MM.1S (cell line): Measurements from ENCODE around the gene PDXDC1.

Source experiments
- DNase-seq: peaks from one replicate; pipeline ENCODE4 v3.0.0-alpha.2; 2015
- H2AFZ ChIP-seq: fragments of 300-600 bp; sonication (generic); 2 replicates; pipeline ENCODE4 v1.6.0; 2016; ENCODE audit warnings: antibody characterized with exemption, low read length
- H3F3A ChIP-seq: fragments of 300-600 bp; sonication (generic); 2 replicates; pipeline ENCODE4 v1.6.1; 2016; ENCODE audit warnings: mild to moderate bottlenecking, antibody characterized with exemption, low read length, moderate library complexity, mixed read lengths; ENCODE audit not compliant: insufficient read depth
- H3K27ac ChIP-seq: fragments of 300-600 bp; sonication (generic); 2 replicates; pipeline ENCODE4 v1.5.1; 2016; ENCODE audit warnings: mild to moderate bottlenecking, low read length
- H3K27me3 ChIP-seq: fragments of 300-600 bp; sonication (generic); replicated peaks from 2 replicates; pipeline ENCODE4 v1.6.0; 2016; ENCODE audit warnings: low read length; ENCODE audit not compliant: insufficient read depth
- H3K36me3 ChIP-seq: fragments of 300-600 bp; sonication (generic); replicated peaks from 2 replicates; pipeline ENCODE4 v1.6.1; 2016; ENCODE audit warnings: mild to moderate bottlenecking, low read length, mixed read lengths; ENCODE audit not compliant: insufficient read depth
- H3K4me1 ChIP-seq: fragments of 300-600 bp; sonication (generic); 2 replicates; pipeline ENCODE4 v1.6.1; 2016; ENCODE audit warnings: low read length, mixed read lengths
- H3K4me2 ChIP-seq: fragments of 300-600 bp; sonication (generic); 2 replicates; pipeline ENCODE4 v1.6.0; 2016; ENCODE audit warnings: low read depth, low read length
- H3K4me3 ChIP-seq: fragments of 300-600 bp; sonication (generic); 2 replicates; pipeline ENCODE4 v1.5.1; 2016; ENCODE audit warnings: low read length, mixed read lengths
- H3K79me2 ChIP-seq: fragments of 300-600 bp; sonication (generic); 2 replicates; pipeline ENCODE4 v1.6.1; 2016; ENCODE audit warnings: mixed run types, low read length, mixed read lengths
- H3K9ac ChIP-seq: fragments of 300-600 bp; sonication (generic); 2 replicates; pipeline ENCODE4 v1.6.1; 2016; ENCODE audit warnings: low read length, mixed read lengths
- H3K9me2 ChIP-seq: fragments of 300-600 bp; sonication (generic); replicated peaks from 2 replicates; pipeline ENCODE4 v1.6.1; 2016; ENCODE audit warnings: mild to moderate bottlenecking, low read length, mixed read lengths; ENCODE audit not compliant: insufficient read depth
- H3K9me3 ChIP-seq: fragments of 300-600 bp; sonication (generic); replicated peaks from 2 replicates; pipeline ENCODE4 v1.6.1; 2016; ENCODE audit warnings: mild to moderate bottlenecking, low read length, mixed read lengths; ENCODE audit not compliant: insufficient read depth
- H4K20me1 ChIP-seq: fragments of 300-600 bp; sonication (generic); 2 replicates; pipeline ENCODE4 v1.6.1; 2016; ENCODE audit warnings: mild to moderate bottlenecking, low read length, moderate library complexity, mixed read lengths; ENCODE audit not compliant: insufficient read depth
- CTCF ChIP-seq: fragments of 300-600 bp; sonication (generic); IDR thresholded peaks from 2 replicates; pipeline ENCODE4 v1.5.1; 2016; ENCODE audit warnings: antibody characterized with exemption, low read length, mixed read lengths
- EZH2 ChIP-seq: fragments of 300-600 bp; sonication (generic); optimal IDR thresholded peaks from 2 replicates; pipeline ENCODE3; 2017; ENCODE audit warnings: low read depth, mild to moderate bottlenecking, antibody characterized with exemption, low read length, mixed read lengths
- EZH2phosphoT487 ChIP-seq: fragments of 300-600 bp; sonication (generic); IDR thresholded peaks from 2 replicates; pipeline ENCODE4 v1.6.1; 2018; ENCODE audit warnings: antibody characterized with exemption, low read length

PDXDC1 gene

GRCh38 chr16:15032547-15033308 is 57.9 kb downstream of the PDXDC1 start:
- Histone ChIP-seq H4K20me1 (no peaks in the 10 kb centered on the region), H3K9me2 (no peaks in the 10 kb centered on the region), H3K36me3 (no peaks in the 10 kb centered on the region), H3K27me3 (no peaks in the 10 kb centered on the region), H3K4me2 (no peak overlapping the region), H3K79me2 (peaks cover 7% of the 10 kb centered on the region), H2AFZ (no peak overlapping the region), H3F3A (no peaks in the 10 kb centered on the region), H3K4me3 (no peak overlapping the region), H3K9ac (no peak overlapping the region), H3K9me3 (no peaks in the 10 kb centered on the region), H3K4me1 (no peaks in the 10 kb centered on the region), H3K27ac (no peak overlapping the region)
- DNase-seq: peak; percentile 36
- no peak for TF ChIP-seq EZH2phosphoT487
- no peak for TF ChIP-seq EZH2
- no peak for TF ChIP-seq CTCF

GRCh38 chr16:15033309-15033707 is 58.5 kb downstream of the PDXDC1 start:
- TF ChIP-seq CTCF (no peak), EZH2 (no peak), EZH2phosphoT487 (no peak)
- H3F3A ChIP-seq: no peaks in the 10 kb centered on the region
- H3K4me1 ChIP-seq: no peaks in the 10 kb centered on the region
- no peak overlapping the region for H3K9ac ChIP-seq
- no peak overlapping the region for H2AFZ ChIP-seq
- H3K4me2 ChIP-seq: no peak overlapping the region
- DNase-seq: no peak
- peaks cover 7% of the 10 kb centered on the region for H3K79me2 ChIP-seq
- no peak overlapping the region for H3K27ac ChIP-seq
- H4K20me1 ChIP-seq: no peaks in the 10 kb centered on the region
- no peaks in the 10 kb centered on the region; the same call in 1 of the 2 replicates for H3K36me3 ChIP-seq
- H3K9me2 ChIP-seq: no peaks in the 10 kb centered on the region
- H3K4me3 ChIP-seq: no peak overlapping the region
- no peaks in the 10 kb centered on the region for H3K27me3 ChIP-seq
- H3K9me3 ChIP-seq: no peaks in the 10 kb centered on the region

- DNase-seq: no peak
- no peak for TF ChIP-seq EZH2phosphoT487
- no peak for TF ChIP-seq CTCF
- TF ChIP-seq EZH2: no peak
- H3K27me3 ChIP-seq: no peaks in the 10 kb centered on the region
- H3K9ac ChIP-seq: no peak overlapping the region
- H3K79me2 ChIP-seq: no peaks in the 10 kb centered on the region
- no peak overlapping the region for H3K4me2 ChIP-seq
- no peaks in the 10 kb centered on the region for H3K9me2 ChIP-seq
- no peak overlapping the region for H3K4me3 ChIP-seq
- no peaks in the 10 kb centered on the region for H3K4me1 ChIP-seq
- H4K20me1 ChIP-seq: no peaks in the 10 kb centered on the region
- no peaks in the 10 kb centered on the region for H3F3A ChIP-seq
- H3K27ac ChIP-seq: no peak overlapping the region
- peaks cover 4% of the 10 kb centered on the region; the same call in 1 of the 2 replicates for H3K36me3 ChIP-seq
- H3K9me3 ChIP-seq: no peaks in the 10 kb centered on the region
- no peak overlapping the region for H2AFZ ChIP-seq
Measured at GRCh38 chr16:15034266-15035162, 59.7 kb downstream of the PDXDC1 start.
